Endothelial cell of umbilical vein (primary cell): ENCODE measurements around the gene ASIC1. TPM values are rescaled to one million over a fixed set of nuclear protein-coding genes. Genes with fewer than 3 reads are reported as not detected.

Source experiments
- BruUV-seq: library from RNA; stranded (reverse); fragments of 400-500 nt; replicated peaks from 2 replicates; lab custom pipeline; 2021; lab: Mats Ljungman, UMichigan
- CTCF ChIA-PET: fragments of 300-600, 350-600 bp; sonication (Branson Sonifier 250); formaldehyde crosslinking; loops from one replicate; lab custom pipeline; 2021; ENCODE audit warnings: antibody characterized with exemption, inconsistent platforms; lab: Charles Lee
- POLR2A ChIA-PET: fragments of 300-600, 350-600 bp; sonication (Branson Sonifier 250); formaldehyde crosslinking; loops from one replicate; lab custom pipeline; 2021; ENCODE audit warnings: antibody characterized with exemption, inconsistent platforms; lab: Charles Lee
- DNase-seq: peaks from one replicate; pipeline ENCODE4 v3.0.0-alpha.2; 2011; ENCODE audit warnings: low read depth, low spot score
- FAIRE-seq: peaks from 2 replicates; lab custom pipeline; 2011; peaks lifted over from hg19 to GRCh38; lab: Jason Lieb, UNC
- H2AFZ ChIP-seq: 2 replicates; pipeline ENCODE4 v1.6.0; 2012; ENCODE audit warnings: low read depth, low read length, control low read depth, inconsistent platforms
- H3K27ac ChIP-seq: 2 replicates; pipeline ENCODE4 v1.5.1; 2011; ENCODE audit warnings: low read depth, mild to moderate bottlenecking, control low read depth, low read length, moderate library complexity; ENCODE audit not compliant: insufficient read depth
- H3K27me3 ChIP-seq, 2 experiments: 2 replicates each; pipeline versions ENCODE4 v1.6.0 to v1.6.1; 2011; ENCODE audit warnings: low read length in 2 of 2, mixed read lengths in 1 of 2; ENCODE audit not compliant: control insufficient read depth in 2 of 2, insufficient read depth in 2 of 2
- H3K36me3 ChIP-seq, 2 experiments: 2 replicates in 1 of 2; 3 replicates in 1 of 2; pipeline ENCODE4 v1.5.1; 2011; ENCODE audit warnings: low read length in 2 of 2, mild to moderate bottlenecking in 1 of 2, moderate library complexity in 1 of 2; ENCODE audit not compliant: control insufficient read depth in 2 of 2, insufficient read depth in 2 of 2; ENCODE audit errors: extremely low read depth in 1 of 2
- H3K4me1 ChIP-seq: 3 replicates; pipeline ENCODE4 v1.5.1; 2011; ENCODE audit warnings: mild to moderate bottlenecking, low read length; ENCODE audit not compliant: control insufficient read depth, insufficient read depth; ENCODE audit errors: extremely low read depth
- H3K4me2 ChIP-seq: 2 replicates; pipeline ENCODE4 v1.6.1; 2011; ENCODE audit warnings: low read length, control low read depth, mixed read lengths; ENCODE audit not compliant: insufficient read depth
- H3K4me3 ChIP-seq, 3 experiments: fragments of 200-600 bp in 1 of 3; sonication (generic), shearing (Covaris generic) in 1 of 3; replicated peaks in 1 of 3; 2 replicates each; pipeline ENCODE4 v1.5.1; 2011 to 2016; ENCODE audit warnings: control low read depth in 3 of 3, low read length in 3 of 3, mild to moderate bottlenecking in 2 of 3, inconsistent platforms in 1 of 3, low read depth in 1 of 3, moderate library complexity in 1 of 3; ENCODE audit not compliant: insufficient read depth in 1 of 3
- H3K79me2 ChIP-seq: 2 replicates; pipeline ENCODE4 v1.6.0; 2012; ENCODE audit warnings: low read length, inconsistent platforms; ENCODE audit not compliant: control insufficient read depth, insufficient read depth
- H3K9ac ChIP-seq: replicated peaks from 2 replicates; pipeline ENCODE3; 2011; ENCODE audit warnings: low read length, control low read depth; ENCODE audit not compliant: insufficient read depth; ENCODE audit errors: extremely low read depth
- H3K9me1 ChIP-seq: replicated peaks from 3 replicates; pipeline ENCODE4 v1.6.0; 2011; ENCODE audit warnings: mild to moderate bottlenecking, low read length; ENCODE audit not compliant: control insufficient read depth, insufficient read depth; ENCODE audit errors: extremely low read depth
- H3K9me3 ChIP-seq: replicated peaks from 2 replicates; pipeline ENCODE4 v1.5.1; 2012; ENCODE audit warnings: low read length, inconsistent platforms; ENCODE audit not compliant: control insufficient read depth, insufficient read depth
- H4K20me1 ChIP-seq: replicated peaks from 2 replicates; pipeline ENCODE3; 2011; ENCODE audit warnings: mild to moderate bottlenecking, low read length; ENCODE audit not compliant: control insufficient read depth, insufficient read depth; ENCODE audit errors: extremely low read depth
- CTCF ChIP-seq, 2 donors: IDR thresholded peaks; 1 replicate in 1 of 2; 2 replicates in 1 of 2; pipeline ENCODE4 v1.5.1; 2011; ENCODE audit warnings: low read length in 2 of 2, mild to moderate bottlenecking in 2 of 2, moderate library complexity in 2 of 2, control low read depth in 1 of 2, inconsistent platforms in 1 of 2, low read depth in 1 of 2; ENCODE audit not compliant: insufficient read depth in 1 of 2; ENCODE audit errors: extremely low read depth in 1 of 2
- EZH2 ChIP-seq: IDR thresholded peaks from 2 replicates; pipeline ENCODE4 v1.6.1; 2012; ENCODE audit warnings: borderline replicate concordance, low read depth, mild to moderate bottlenecking, moderate library complexity, low read length, inconsistent platforms; ENCODE audit not compliant: severe bottlenecking
- FOS ChIP-seq: IDR thresholded peaks from 2 replicates; pipeline ENCODE4 v1.6.1; 2011; ENCODE audit warnings: mild to moderate bottlenecking, low read length, moderate library complexity, borderline replicate concordance; ENCODE audit not compliant: insufficient read depth
- GATA2 ChIP-seq: IDR thresholded peaks from 2 replicates; pipeline ENCODE4 v1.7.0; 2011; ENCODE audit warnings: low read depth, mild to moderate bottlenecking, moderate library complexity, mixed read lengths, low read length; ENCODE audit not compliant: insufficient read length, insufficient read depth
- JUN ChIP-seq: IDR thresholded peaks from 2 replicates; pipeline ENCODE4 v1.6.1; 2011; ENCODE audit warnings: borderline replicate concordance, low read depth; ENCODE audit not compliant: insufficient read length, insufficient read depth
- MYC ChIP-seq: IDR thresholded peaks from one replicate; pipeline ENCODE4 v1.6.1; 2011; ENCODE audit warnings: mild to moderate bottlenecking, low read depth, low read length
- POLR2A ChIP-seq: IDR thresholded peaks from 2 replicates; pipeline ENCODE4 v1.6.1; 2012; ENCODE audit warnings: low read depth, mild to moderate bottlenecking, control low read depth, low read length
- POLR2AphosphoS5 ChIP-seq: IDR thresholded peaks from 2 replicates; pipeline ENCODE4 v1.6.1; 2012; ENCODE audit warnings: low read depth, mild to moderate bottlenecking, control low read depth, low read length, moderate library complexity; ENCODE audit not compliant: insufficient read depth
- dilution Hi-C: fragments of 300-500 bp; cut with MboI; formaldehyde crosslinking; loops from one replicate; pipeline ENCODE4 v1.15.0; 2019; ENCODE audit warnings: low sequenced_read_pairs; ENCODE audit not compliant: extremely low pct_ligation_motif_present
- intact Hi-C: fragments of 100-400 bp; cut with micrococcal nuclease; formaldehyde crosslinking; loops from one replicate; pipeline ENCODE4 v1.10.0; 2022
- polyA plus RNA-seq, 4 experiments: library from polyadenylated mRNA; depleted of rRNA in 3 of 4; stranded (reverse) in 3 of 4; unstranded in 1 of 4; fragments of >200 nt; gene quantifications; 2 replicates each; pipeline versions ENCODE4 v1.2.1 to v1.2.3, GENCODE V29; 2011 to 2012; ENCODE audit warnings: missing spikeins in 1 of 4
- total RNA-seq: library from RNA; stranded (reverse); gene quantifications from 2 replicates; pipeline ENCODE4 v1.2.3, GENCODE V29; 2021
- TF ChIP-seq, protein P1 (sequence below): IDR thresholded peaks from 2 replicates; pipeline ENCODE4 v1.6.1; 2011; ENCODE audit not compliant: insufficient read depth, insufficient read length

ASIC1 gene
- total and polyA plus RNA-seq, 2 donors (not counting 3 experiments of a cell fraction or from before 2014, with no cell fraction given), result 0.53 to 0.66 TPM

GRCh38 chr12:50112456-50113218 lies 55.2 kb downstream of the ASIC1 start:
- H3K9ac ChIP-seq, result peak overlapping the region; percentile 44
- peaks cover 9% of the 10 kb centered on the region for H3K4me1 ChIP-seq
- TF ChIP-seq FOS, result no peak
- no peak for TF ChIP-seq MYC
- TF ChIP-seq, protein P1, sequence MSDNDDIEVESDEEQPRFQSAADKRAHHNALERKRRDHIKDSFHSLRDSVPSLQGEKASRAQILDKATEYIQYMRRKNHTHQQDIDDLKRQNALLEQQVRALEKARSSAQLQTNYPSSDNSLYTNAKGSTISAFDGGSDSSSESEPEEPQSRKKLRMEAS, result no peak
- TF ChIP-seq EZH2, result no peak
- TF ChIP-seq CTCF (IDR thresholded peaks at IDR 0.05; ENCODE audit: extremely low read depth in 1 of 2, insufficient read depth in 1 of 2, low read depth in 1 of 2, low read length in 2 of 2), result no peak
- no peak for TF ChIP-seq POLR2AphosphoS5
- TF ChIP-seq POLR2A, result no peak
- TF ChIP-seq JUN, result no peak
- no peak for TF ChIP-seq GATA2
- peaks cover 9% of the 10 kb centered on the region for H3K79me2 ChIP-seq
- CTCF ChIA-PET, result interaction anchor here (0.8 to 4.5 kb wide), 19 partner anchors 8 to 202 kb away, joined by 3 to 89 read pairs (median 12); partner anchors contain the start of genes CERS5, GPD1 and SMARCD1
- H2AFZ ChIP-seq, result peak overlapping the region; percentile 1
- no peaks in the 10 kb centered on the region for H3K9me3 ChIP-seq
- no peaks in the 10 kb centered on the region for H3K9me1 ChIP-seq
- dilution Hi-C loops (no loop called here), intact Hi-C loops (loop anchor here (1.0 kb wide), 2 partner anchors 27 to 55 kb away; partner anchors contain the start of genes CERS5 and SMARCD1)
- DNase-seq (no peak), FAIRE-seq (no peak)
- no peaks in the 10 kb centered on the region for H3K27me3 ChIP-seq
- H4K20me1 ChIP-seq, result no peaks in the 10 kb centered on the region
- H3K27ac ChIP-seq, result peak overlapping the region; percentile 6
- BruUV-seq, result TSS peak; percentile 40
- peak overlapping the region; percentile 17 for H3K4me2 ChIP-seq
- H3K36me3 ChIP-seq, result peaks cover 0 to 2% of the 10 kb centered on the region in 2 experiments
- peak overlapping the region; percentile 0 to 76 (median 59) for H3K4me3 ChIP-seq
- POLR2A ChIA-PET, result interaction anchor here (0.7 to 2.3 kb wide), 6 partner anchors 8 to 110 kb away, joined by 3 to 20 read pairs (median 7); partner anchors contain the start of genes CERS5 and SMARCD1
